ENCODE measurements around the gene NOP9.

GRCh38 chr14:24335461-24336171, 36.0 kb downstream of the NOP9 start:
- no peak for TF ChIP-seq POLR2AphosphoS5 (IDR thresholded peaks at IDR 0.05)
- TF ChIP-seq, protein P1, sequence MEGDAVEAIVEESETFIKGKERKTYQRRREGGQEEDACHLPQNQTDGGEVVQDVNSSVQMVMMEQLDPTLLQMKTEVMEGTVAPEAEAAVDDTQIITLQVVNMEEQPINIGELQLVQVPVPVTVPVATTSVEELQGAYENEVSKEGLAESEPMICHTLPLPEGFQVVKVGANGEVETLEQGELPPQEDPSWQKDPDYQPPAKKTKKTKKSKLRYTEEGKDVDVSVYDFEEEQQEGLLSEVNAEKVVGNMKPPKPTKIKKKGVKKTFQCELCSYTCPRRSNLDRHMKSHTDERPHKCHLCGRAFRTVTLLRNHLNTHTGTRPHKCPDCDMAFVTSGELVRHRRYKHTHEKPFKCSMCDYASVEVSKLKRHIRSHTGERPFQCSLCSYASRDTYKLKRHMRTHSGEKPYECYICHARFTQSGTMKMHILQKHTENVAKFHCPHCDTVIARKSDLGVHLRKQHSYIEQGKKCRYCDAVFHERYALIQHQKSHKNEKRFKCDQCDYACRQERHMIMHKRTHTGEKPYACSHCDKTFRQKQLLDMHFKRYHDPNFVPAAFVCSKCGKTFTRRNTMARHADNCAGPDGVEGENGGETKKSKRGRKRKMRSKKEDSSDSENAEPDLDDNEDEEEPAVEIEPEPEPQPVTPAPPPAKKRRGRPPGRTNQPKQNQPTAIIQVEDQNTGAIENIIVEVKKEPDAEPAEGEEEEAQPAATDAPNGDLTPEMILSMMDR (IDR thresholded peaks at IDR 0.05) = no peak
